GM23338 (cell line): Measurements from ENCODE around the gene MYT1. TPM values are rescaled to one million over a fixed set of nuclear protein-coding genes. Genes with fewer than 3 reads are reported as not detected.

Experiments
- ATAC-seq: fragments of 200-7000 bp; cut with Tn5 transposase; 3 replicates; pipeline ENCODE4 v1.9.1; 2020
- DNase-seq: peaks from one replicate; pipeline ENCODE4 v3.0.0-alpha.2; 2015; ENCODE audit warnings: low spot score
- H2AFZ ChIP-seq: fragments of 200-600 bp; sonication (generic); 2 replicates; pipeline ENCODE4 v1.8.0; 2016; ENCODE audit warnings: antibody characterized with exemption, mild to moderate bottlenecking, moderate library complexity
- H3F3A ChIP-seq: fragments of 200-600 bp; sonication (generic); replicated peaks from 2 replicates; pipeline ENCODE4 v1.8.0; 2017; ENCODE audit warnings: antibody characterized with exemption, mixed run types, low read depth
- H3K27ac ChIP-seq: fragments of 200-600 bp; sonication (generic); 2 replicates; pipeline ENCODE4 v1.6.1; 2016; ENCODE audit warnings: low read depth
- H3K27me3 ChIP-seq: fragments of 200-600 bp; sonication (generic); 2 replicates; pipeline ENCODE4 v1.8.0; 2016; ENCODE audit warnings: mild to moderate bottlenecking, mixed run types, moderate library complexity; ENCODE audit not compliant: insufficient read depth
- H3K36me3 ChIP-seq: fragments of 200-600 bp; sonication (generic); 2 replicates; pipeline ENCODE4 v1.8.0; 2016; ENCODE audit warnings: mild to moderate bottlenecking; ENCODE audit not compliant: insufficient read depth
- H3K4me1 ChIP-seq: fragments of 200-600 bp; sonication (generic); 2 replicates; pipeline ENCODE4 v1.8.0; 2016; ENCODE audit warnings: mild to moderate bottlenecking, moderate library complexity; ENCODE audit not compliant: insufficient read depth
- H3K4me2 ChIP-seq: fragments of 200-600 bp; sonication (generic); 2 replicates; pipeline ENCODE4 v1.7.1; 2017; ENCODE audit warnings: mixed run types
- H3K4me3 ChIP-seq: fragments of 200-600 bp; sonication (generic); 2 replicates; pipeline ENCODE4 v1.6.1; 2016; ENCODE audit warnings: mixed run types
- H3K79me2 ChIP-seq: fragments of 200-600 bp; sonication (generic); replicated peaks from 2 replicates; pipeline ENCODE4 v1.8.0; 2017; ENCODE audit warnings: mild to moderate bottlenecking; ENCODE audit not compliant: insufficient read depth
- H3K9me2 ChIP-seq: fragments of 200-600 bp; sonication (generic); 2 replicates; pipeline ENCODE4 v1.8.0; 2017; ENCODE audit not compliant: insufficient read depth
- H4K20me1 ChIP-seq: fragments of 200-600 bp; sonication (generic); replicated peaks from 2 replicates; pipeline ENCODE4 v1.8.0; 2017; ENCODE audit warnings: mild to moderate bottlenecking; ENCODE audit not compliant: insufficient read depth
- H3K27ac Mint-ChIP-seq: 2 replicates; pipeline ENCODE4 v1.8.0; 2020; ENCODE audit warnings: inconsistent platforms, mild to moderate bottlenecking, moderate library complexity, mixed read lengths
- H3K27me3 Mint-ChIP-seq: 3 replicates; pipeline ENCODE4 v1.8.0; 2022; ENCODE audit warnings: low read depth, mild to moderate bottlenecking, moderate library complexity, mixed read lengths, inconsistent platforms; ENCODE audit not compliant: insufficient read depth, poor library complexity
- H3K36me3 Mint-ChIP-seq: 3 replicates; pipeline ENCODE4 v1.8.0; 2021; ENCODE audit warnings: low read depth, mild to moderate bottlenecking, inconsistent platforms, moderate library complexity, mixed read lengths
- H3K4me1 Mint-ChIP-seq: 3 replicates; pipeline ENCODE4 v1.8.0; 2020; ENCODE audit warnings: mild to moderate bottlenecking, inconsistent platforms, mixed read lengths
- H3K4me3 Mint-ChIP-seq: 3 replicates; pipeline ENCODE4 v1.8.0; 2021; ENCODE audit warnings: moderate library complexity, mild to moderate bottlenecking, inconsistent platforms, mixed read lengths
- H3K9me3 Mint-ChIP-seq: 3 replicates; pipeline ENCODE4 v1.8.0; 2020; ENCODE audit warnings: moderate library complexity, mild to moderate bottlenecking, inconsistent platforms, mixed read lengths
- EZH2 ChIP-seq: fragments of 200-600 bp; sonication (generic); IDR thresholded peaks from one replicate; pipeline ENCODE4 v1.8.0; 2017; ENCODE audit warnings: antibody characterized with exemption, mild to moderate bottlenecking, low read depth; ENCODE audit not compliant: unreplicated experiment
- EZH2phosphoT487 ChIP-seq: fragments of 200-600 bp; sonication (generic); IDR thresholded peaks from one replicate; pipeline ENCODE4 v1.8.1; 2018; ENCODE audit warnings: antibody characterized with exemption; ENCODE audit not compliant: unreplicated experiment
- JUNB ChIP-seq: IDR thresholded peaks from one replicate; pipeline ENCODE4 v1.6.1; 2016; ENCODE audit warnings: antibody characterized with exemption; ENCODE audit not compliant: unreplicated experiment
- NANOG ChIP-seq: IDR thresholded peaks from 2 replicates; pipeline ENCODE4 v1.6.1; 2016; ENCODE audit warnings: antibody characterized with exemption, borderline replicate concordance
- POLR2AphosphoS5 ChIP-seq: IDR thresholded peaks from 2 replicates; pipeline ENCODE4 v1.6.1; 2016; ENCODE audit warnings: antibody characterized with exemption, low read depth
- STAT1 ChIP-seq: IDR thresholded peaks from one replicate; pipeline ENCODE4 v1.6.1; 2016; ENCODE audit warnings: antibody characterized with exemption; ENCODE audit not compliant: unreplicated experiment
- ZNF114 ChIP-seq: fragments of 250-450 bp; sonication (Bioruptor Pico); IDR thresholded peaks from 2 replicates; pipeline ENCODE4 v1.5.0; 2020; ENCODE audit warnings: mild to moderate bottlenecking, moderate library complexity
- ZNF331 ChIP-seq: fragments of 250-450 bp; sonication (Bioruptor Pico); IDR thresholded peaks from 2 replicates; pipeline ENCODE4 v1.5.0; 2020; ENCODE audit warnings: low read depth, mild to moderate bottlenecking, moderate library complexity
- polyA plus RNA-seq: library from polyadenylated mRNA; unstranded; fragments of >200 nt; fragmentation: Nextera tagmentation; extraction: Ambion mirVana; gene quantifications from 2 replicates; pipeline ENCODE4 v1.2.1, GENCODE V29; 2016
- total RNA-seq: library from RNA; depleted of rRNA; stranded (reverse); fragments of >200 nt; shearing (Covaris generic); gene quantifications from 2 replicates; pipeline ENCODE4 v1.2.3, GENCODE V29; 2014
- TF ChIP-seq, protein P1 (sequence below), 2 experiments: fragments of 200-600 bp in 1 of 2; sonication (generic) in 1 of 2; conservative IDR thresholded peaks; 2 replicates each; pipeline versions ENCODE4 v1.5.1 to v1.6.1; 2016 to 2017; ENCODE audit warnings: antibody characterized with exemption in 2 of 2, low read depth in 2 of 2, mild to moderate bottlenecking in 2 of 2, moderate library complexity in 1 of 2
- TF ChIP-seq, protein P2 (sequence below): IDR thresholded peaks from one replicate; pipeline ENCODE4 v1.6.1; 2018; ENCODE audit warnings: antibody characterized with exemption; ENCODE audit not compliant: unreplicated experiment
- TF ChIP-seq, protein P3 (sequence below): fragments of 250-450 bp; sonication (Bioruptor Pico); IDR thresholded peaks from 2 replicates; pipeline ENCODE4 v1.5.0; 2020; ENCODE audit warnings: mild to moderate bottlenecking, moderate library complexity
- TF ChIP-seq, protein P4 (sequence below): IDR thresholded peaks from 2 replicates; pipeline ENCODE4 v1.6.1; 2016; ENCODE audit warnings: antibody characterized with exemption

Gene MYT1
- total and polyA plus RNA-seq, 2 experiments from 2014 or later, result 0.83 to 1.6 TPM

DNA sequence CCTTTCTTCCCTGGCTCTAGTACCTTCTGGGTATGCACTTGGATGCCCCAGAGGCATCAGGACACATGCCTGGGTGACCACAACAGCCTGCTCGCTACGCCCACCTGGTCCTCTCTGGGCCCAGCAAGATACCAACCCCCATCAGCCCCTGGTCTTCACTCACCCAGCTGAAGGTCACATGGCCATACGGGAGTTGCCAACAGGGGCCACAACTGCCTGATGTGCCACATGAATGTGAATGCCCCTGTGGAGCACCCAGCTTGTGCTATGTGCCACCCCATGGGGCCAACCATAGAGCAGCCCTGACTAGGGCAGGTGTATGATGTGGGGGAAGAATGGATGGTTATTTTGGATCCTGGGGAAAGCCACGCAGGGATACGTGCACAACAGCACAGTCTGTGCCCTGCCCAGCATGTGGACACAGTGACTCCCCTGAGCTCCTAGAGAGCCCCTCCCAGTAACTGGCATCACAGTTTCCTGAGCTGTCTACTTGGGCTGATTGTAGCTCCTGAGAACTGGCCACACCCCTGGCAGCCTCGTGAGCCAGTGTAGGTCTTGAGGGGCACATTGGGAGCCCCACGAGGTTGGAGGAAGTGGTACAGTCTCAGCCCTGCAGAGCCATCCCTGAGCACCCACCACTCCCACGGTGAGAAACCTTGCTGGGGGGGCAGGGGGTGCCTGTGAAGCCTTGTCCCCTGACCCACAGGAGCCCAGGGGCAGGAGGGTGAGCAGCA lies 80.8 kb downstream of the MYT1 start:
- no peak overlapping the region for H3K27ac Mint-ChIP-seq
- no peak overlapping the region for H3K4me2 ChIP-seq

More for the DNA sequence above, 80.8 kb downstream of the MYT1 start:
- H3K4me3 Mint-ChIP-seq, result no peak overlapping the region
- peaks cover 4% of the 10 kb centered on the region; the same call in 1 of the 3 replicates for H3K9me3 Mint-ChIP-seq
- H3K27me3 Mint-ChIP-seq, result peaks cover 13% of the 10 kb centered on the region
- Histone ChIP-seq H3K79me2 (no peaks in the 10 kb centered on the region), H3K4me3 (no peak overlapping the region), H3K27ac (no peak overlapping the region), H2AFZ (no peak overlapping the region), H3F3A (no peaks in the 10 kb centered on the region), H3K27me3 (no peaks in the 10 kb centered on the region), H3K36me3 (no peaks in the 10 kb centered on the region), H3K4me1 (no peaks in the 10 kb centered on the region), H4K20me1 (no peaks in the 10 kb centered on the region), H3K9me2 (no peaks in the 10 kb centered on the region)
- DNase-seq, result no peak
- no peak for TF ChIP-seq POLR2AphosphoS5
- TF ChIP-seq JUNB, result no peak
- no peak for TF ChIP-seq EZH2
- TF ChIP-seq, protein P1, sequence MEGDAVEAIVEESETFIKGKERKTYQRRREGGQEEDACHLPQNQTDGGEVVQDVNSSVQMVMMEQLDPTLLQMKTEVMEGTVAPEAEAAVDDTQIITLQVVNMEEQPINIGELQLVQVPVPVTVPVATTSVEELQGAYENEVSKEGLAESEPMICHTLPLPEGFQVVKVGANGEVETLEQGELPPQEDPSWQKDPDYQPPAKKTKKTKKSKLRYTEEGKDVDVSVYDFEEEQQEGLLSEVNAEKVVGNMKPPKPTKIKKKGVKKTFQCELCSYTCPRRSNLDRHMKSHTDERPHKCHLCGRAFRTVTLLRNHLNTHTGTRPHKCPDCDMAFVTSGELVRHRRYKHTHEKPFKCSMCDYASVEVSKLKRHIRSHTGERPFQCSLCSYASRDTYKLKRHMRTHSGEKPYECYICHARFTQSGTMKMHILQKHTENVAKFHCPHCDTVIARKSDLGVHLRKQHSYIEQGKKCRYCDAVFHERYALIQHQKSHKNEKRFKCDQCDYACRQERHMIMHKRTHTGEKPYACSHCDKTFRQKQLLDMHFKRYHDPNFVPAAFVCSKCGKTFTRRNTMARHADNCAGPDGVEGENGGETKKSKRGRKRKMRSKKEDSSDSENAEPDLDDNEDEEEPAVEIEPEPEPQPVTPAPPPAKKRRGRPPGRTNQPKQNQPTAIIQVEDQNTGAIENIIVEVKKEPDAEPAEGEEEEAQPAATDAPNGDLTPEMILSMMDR (conservative IDR thresholded peaks at IDR 0.05; ENCODE audit: low read depth in 2 of 2), result no peak
- TF ChIP-seq EZH2phosphoT487, result no peak
- TF ChIP-seq ZNF331, result no peak
- TF ChIP-seq, protein P2, sequence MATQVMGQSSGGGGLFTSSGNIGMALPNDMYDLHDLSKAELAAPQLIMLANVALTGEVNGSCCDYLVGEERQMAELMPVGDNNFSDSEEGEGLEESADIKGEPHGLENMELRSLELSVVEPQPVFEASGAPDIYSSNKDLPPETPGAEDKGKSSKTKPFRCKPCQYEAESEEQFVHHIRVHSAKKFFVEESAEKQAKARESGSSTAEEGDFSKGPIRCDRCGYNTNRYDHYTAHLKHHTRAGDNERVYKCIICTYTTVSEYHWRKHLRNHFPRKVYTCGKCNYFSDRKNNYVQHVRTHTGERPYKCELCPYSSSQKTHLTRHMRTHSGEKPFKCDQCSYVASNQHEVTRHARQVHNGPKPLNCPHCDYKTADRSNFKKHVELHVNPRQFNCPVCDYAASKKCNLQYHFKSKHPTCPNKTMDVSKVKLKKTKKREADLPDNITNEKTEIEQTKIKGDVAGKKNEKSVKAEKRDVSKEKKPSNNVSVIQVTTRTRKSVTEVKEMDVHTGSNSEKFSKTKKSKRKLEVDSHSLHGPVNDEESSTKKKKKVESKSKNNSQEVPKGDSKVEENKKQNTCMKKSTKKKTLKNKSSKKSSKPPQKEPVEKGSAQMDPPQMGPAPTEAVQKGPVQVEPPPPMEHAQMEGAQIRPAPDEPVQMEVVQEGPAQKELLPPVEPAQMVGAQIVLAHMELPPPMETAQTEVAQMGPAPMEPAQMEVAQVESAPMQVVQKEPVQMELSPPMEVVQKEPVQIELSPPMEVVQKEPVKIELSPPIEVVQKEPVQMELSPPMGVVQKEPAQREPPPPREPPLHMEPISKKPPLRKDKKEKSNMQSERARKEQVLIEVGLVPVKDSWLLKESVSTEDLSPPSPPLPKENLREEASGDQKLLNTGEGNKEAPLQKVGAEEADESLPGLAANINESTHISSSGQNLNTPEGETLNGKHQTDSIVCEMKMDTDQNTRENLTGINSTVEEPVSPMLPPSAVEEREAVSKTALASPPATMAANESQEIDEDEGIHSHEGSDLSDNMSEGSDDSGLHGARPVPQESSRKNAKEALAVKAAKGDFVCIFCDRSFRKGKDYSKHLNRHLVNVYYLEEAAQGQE, result no peak
- no peak for TF ChIP-seq NANOG
- TF ChIP-seq, protein P3, sequence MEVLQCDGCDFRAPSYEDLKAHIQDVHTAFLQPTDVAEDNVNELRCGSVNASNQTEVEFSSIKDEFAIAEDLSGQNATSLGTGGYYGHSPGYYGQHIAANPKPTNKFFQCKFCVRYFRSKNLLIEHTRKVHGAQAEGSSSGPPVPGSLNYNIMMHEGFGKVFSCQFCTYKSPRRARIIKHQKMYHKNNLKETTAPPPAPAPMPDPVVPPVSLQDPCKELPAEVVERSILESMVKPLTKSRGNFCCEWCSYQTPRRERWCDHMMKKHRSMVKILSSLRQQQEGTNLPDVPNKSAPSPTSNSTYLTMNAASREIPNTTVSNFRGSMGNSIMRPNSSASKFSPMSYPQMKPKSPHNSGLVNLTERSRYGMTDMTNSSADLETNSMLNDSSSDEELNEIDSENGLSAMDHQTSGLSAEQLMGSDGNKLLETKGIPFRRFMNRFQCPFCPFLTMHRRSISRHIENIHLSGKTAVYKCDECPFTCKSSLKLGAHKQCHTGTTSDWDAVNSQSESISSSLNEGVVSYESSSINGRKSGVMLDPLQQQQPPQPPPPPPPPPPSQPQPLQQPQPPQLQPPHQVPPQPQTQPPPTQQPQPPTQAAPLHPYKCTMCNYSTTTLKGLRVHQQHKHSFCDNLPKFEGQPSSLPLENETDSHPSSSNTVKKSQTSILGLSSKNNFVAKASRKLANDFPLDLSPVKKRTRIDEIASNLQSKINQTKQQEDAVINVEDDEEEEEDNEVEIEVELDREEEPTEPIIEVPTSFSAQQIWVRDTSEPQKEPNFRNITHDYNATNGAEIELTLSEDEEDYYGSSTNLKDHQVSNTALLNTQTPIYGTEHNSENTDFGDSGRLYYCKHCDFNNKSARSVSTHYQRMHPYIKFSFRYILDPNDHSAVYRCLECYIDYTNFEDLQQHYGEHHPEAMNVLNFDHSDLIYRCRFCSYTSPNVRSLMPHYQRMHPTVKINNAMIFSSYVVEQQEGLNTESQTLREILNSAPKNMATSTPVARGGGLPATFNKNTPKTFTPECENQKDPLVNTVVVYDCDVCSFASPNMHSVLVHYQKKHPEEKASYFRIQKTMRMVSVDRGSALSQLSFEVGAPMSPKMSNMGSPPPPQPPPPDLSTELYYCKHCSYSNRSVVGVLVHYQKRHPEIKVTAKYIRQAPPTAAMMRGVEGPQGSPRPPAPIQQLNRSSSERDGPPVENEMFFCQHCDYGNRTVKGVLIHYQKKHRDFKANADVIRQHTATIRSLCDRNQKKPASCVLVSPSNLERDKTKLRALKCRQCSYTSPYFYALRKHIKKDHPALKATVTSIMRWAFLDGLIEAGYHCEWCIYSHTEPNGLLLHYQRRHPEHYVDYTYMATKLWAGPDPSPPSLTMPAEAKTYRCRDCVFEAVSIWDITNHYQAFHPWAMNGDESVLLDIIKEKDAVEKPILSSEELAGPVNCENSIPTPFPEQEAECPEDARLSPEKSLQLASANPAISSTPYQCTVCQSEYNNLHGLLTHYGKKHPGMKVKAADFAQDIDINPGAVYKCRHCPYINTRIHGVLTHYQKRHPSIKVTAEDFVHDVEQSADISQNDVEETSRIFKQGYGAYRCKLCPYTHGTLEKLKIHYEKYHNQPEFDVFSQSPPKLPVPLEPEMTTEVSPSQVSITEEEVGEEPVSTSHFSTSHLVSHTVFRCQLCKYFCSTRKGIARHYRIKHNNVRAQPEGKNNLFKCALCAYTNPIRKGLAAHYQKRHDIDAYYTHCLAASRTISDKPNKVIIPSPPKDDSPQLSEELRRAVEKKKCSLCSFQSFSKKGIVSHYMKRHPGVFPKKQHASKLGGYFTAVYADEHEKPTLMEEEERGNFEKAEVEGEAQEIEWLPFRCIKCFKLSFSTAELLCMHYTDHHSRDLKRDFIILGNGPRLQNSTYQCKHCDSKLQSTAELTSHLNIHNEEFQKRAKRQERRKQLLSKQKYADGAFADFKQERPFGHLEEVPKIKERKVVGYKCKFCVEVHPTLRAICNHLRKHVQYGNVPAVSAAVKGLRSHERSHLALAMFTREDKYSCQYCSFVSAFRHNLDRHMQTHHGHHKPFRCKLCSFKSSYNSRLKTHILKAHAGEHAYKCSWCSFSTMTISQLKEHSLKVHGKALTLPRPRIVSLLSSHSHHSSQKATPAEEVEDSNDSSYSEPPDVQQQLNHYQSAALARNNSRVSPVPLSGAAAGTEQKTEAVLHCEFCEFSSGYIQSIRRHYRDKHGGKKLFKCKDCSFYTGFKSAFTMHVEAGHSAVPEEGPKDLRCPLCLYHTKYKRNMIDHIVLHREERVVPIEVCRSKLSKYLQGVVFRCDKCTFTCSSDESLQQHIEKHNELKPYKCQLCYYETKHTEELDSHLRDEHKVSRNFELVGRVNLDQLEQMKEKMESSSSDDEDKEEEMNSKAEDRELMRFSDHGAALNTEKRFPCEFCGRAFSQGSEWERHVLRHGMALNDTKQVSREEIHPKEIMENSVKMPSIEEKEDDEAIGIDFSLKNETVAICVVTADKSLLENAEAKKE (CRISPR knock-in tag), result no peak
- no peak for TF ChIP-seq STAT1
- TF ChIP-seq, protein P4, sequence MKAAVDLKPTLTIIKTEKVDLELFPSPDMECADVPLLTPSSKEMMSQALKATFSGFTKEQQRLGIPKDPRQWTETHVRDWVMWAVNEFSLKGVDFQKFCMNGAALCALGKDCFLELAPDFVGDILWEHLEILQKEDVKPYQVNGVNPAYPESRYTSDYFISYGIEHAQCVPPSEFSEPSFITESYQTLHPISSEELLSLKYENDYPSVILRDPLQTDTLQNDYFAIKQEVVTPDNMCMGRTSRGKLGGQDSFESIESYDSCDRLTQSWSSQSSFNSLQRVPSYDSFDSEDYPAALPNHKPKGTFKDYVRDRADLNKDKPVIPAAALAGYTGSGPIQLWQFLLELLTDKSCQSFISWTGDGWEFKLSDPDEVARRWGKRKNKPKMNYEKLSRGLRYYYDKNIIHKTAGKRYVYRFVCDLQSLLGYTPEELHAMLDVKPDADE, result no peak
- TF ChIP-seq ZNF114, result no peak
- no peaks in the 10 kb centered on the region for H3K36me3 Mint-ChIP-seq
- no peak for ATAC-seq
- H3K4me1 Mint-ChIP-seq, result no peaks in the 10 kb centered on the region
